HepG2 (cell line): ENCODE data around the gene SRP68.

Experiments used
- ASH2L ChIP-seq: fragments of 300-600, 200-600 bp; sonication (generic); IDR thresholded peaks from 2 replicates; pipeline ENCODE4 v1.7.0; 2017; ENCODE audit warnings: low read depth, mild to moderate bottlenecking, moderate library complexity, mixed read lengths, low read length; ENCODE audit not compliant: insufficient read length
- PHF8 ChIP-seq: sonication (generic); formaldehyde crosslinking; IDR thresholded peaks from 2 replicates; pipeline ENCODE4 v1.5.0; 2020; ENCODE audit warnings: missing genetic modification reagents
- RFX5 ChIP-seq: IDR thresholded peaks from 2 replicates; pipeline ENCODE4 v1.6.1; 2011; ENCODE audit warnings: low read depth, low read length, improper control_type of control experiment
- SIX4 ChIP-seq: sonication (generic); formaldehyde crosslinking; IDR thresholded peaks from 2 replicates; pipeline ENCODE4 v1.4.0; 2020; ENCODE audit warnings: missing genetic modification reagents
- TAF1 ChIP-seq: sonication (generic); formaldehyde crosslinking; IDR thresholded peaks from 2 replicates; pipeline ENCODE4 v1.4.0; 2020; ENCODE audit warnings: missing genetic modification reagents
- YY1 ChIP-seq: IDR thresholded peaks from 2 replicates; pipeline ENCODE4 v1.6.1; 2011; ENCODE audit warnings: low read length, low read depth, moderate library complexity, mild to moderate bottlenecking; ENCODE audit not compliant: insufficient read depth, insufficient replicate concordance
- TF ChIP-seq, protein P1 (sequence below): IDR thresholded peaks from 2 replicates; pipeline ENCODE4 v1.6.1; 2018; ENCODE audit warnings: missing genetic modification reagents, mild to moderate bottlenecking, missing compliant biosample characterization
- TF ChIP-seq, protein P2 (sequence below): sonication (generic); formaldehyde crosslinking; IDR thresholded peaks from one replicate; pipeline ENCODE4 v1.5.1; 2020; ENCODE audit warnings: mild to moderate bottlenecking, missing genetic modification reagents; ENCODE audit errors: not compliant biosample characterization
- TF ChIP-seq, protein P3 (sequence below): sonication (generic); formaldehyde crosslinking; IDR thresholded peaks from 2 replicates; pipeline ENCODE4 v1.8.0; 2022; ENCODE audit warnings: missing genetic modification reagents, low read depth, mild to moderate bottlenecking, borderline replicate concordance
- TF ChIP-seq, protein P4 (sequence below), 2 experiments: IDR thresholded peaks; 2 replicates each; pipeline ENCODE4 v1.6.1; 2011 to 2012; ENCODE audit warnings: low read length in 2 of 2, borderline replicate concordance in 1 of 2, low read depth in 1 of 2, mild to moderate bottlenecking in 1 of 2, moderate library complexity in 1 of 2

DNA sequence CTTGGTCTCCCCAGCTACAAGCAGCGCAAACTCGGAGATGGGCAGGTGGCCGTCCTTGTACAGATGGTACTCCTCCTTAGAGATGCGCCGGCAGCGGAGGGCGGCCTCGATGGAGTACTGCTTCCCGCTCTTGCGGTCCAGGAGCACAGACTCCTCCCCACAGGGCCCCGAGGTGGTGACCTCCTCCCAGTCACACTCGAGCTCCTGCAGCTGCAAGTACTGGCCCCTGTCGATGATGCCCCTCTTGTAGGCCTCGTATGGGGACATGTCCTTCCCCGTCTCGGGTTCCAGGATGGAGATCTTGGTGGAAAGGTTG is 64.5 kb downstream of the SRP68 start:
- TF ChIP-seq YY1 = no peak
- no peak for TF ChIP-seq ASH2L
- no peak for TF ChIP-seq RFX5
- TF ChIP-seq PHF8 (CRISPR knock-in tag) = no peak
- no peak for TF ChIP-seq SIX4 (CRISPR knock-in tag)
- TF ChIP-seq, protein P1, sequence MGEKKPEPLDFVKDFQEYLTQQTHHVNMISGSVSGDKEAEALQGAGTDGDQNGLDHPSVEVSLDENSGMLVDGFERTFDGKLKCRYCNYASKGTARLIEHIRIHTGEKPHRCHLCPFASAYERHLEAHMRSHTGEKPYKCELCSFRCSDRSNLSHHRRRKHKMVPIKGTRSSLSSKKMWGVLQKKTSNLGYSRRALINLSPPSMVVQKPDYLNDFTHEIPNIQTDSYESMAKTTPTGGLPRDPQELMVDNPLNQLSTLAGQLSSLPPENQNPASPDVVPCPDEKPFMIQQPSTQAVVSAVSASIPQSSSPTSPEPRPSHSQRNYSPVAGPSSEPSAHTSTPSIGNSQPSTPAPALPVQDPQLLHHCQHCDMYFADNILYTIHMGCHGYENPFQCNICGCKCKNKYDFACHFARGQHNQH (CRISPR knock-in tag) = no peak
- TF ChIP-seq TAF1 (CRISPR knock-in tag) = no peak
- TF ChIP-seq, protein P2, sequence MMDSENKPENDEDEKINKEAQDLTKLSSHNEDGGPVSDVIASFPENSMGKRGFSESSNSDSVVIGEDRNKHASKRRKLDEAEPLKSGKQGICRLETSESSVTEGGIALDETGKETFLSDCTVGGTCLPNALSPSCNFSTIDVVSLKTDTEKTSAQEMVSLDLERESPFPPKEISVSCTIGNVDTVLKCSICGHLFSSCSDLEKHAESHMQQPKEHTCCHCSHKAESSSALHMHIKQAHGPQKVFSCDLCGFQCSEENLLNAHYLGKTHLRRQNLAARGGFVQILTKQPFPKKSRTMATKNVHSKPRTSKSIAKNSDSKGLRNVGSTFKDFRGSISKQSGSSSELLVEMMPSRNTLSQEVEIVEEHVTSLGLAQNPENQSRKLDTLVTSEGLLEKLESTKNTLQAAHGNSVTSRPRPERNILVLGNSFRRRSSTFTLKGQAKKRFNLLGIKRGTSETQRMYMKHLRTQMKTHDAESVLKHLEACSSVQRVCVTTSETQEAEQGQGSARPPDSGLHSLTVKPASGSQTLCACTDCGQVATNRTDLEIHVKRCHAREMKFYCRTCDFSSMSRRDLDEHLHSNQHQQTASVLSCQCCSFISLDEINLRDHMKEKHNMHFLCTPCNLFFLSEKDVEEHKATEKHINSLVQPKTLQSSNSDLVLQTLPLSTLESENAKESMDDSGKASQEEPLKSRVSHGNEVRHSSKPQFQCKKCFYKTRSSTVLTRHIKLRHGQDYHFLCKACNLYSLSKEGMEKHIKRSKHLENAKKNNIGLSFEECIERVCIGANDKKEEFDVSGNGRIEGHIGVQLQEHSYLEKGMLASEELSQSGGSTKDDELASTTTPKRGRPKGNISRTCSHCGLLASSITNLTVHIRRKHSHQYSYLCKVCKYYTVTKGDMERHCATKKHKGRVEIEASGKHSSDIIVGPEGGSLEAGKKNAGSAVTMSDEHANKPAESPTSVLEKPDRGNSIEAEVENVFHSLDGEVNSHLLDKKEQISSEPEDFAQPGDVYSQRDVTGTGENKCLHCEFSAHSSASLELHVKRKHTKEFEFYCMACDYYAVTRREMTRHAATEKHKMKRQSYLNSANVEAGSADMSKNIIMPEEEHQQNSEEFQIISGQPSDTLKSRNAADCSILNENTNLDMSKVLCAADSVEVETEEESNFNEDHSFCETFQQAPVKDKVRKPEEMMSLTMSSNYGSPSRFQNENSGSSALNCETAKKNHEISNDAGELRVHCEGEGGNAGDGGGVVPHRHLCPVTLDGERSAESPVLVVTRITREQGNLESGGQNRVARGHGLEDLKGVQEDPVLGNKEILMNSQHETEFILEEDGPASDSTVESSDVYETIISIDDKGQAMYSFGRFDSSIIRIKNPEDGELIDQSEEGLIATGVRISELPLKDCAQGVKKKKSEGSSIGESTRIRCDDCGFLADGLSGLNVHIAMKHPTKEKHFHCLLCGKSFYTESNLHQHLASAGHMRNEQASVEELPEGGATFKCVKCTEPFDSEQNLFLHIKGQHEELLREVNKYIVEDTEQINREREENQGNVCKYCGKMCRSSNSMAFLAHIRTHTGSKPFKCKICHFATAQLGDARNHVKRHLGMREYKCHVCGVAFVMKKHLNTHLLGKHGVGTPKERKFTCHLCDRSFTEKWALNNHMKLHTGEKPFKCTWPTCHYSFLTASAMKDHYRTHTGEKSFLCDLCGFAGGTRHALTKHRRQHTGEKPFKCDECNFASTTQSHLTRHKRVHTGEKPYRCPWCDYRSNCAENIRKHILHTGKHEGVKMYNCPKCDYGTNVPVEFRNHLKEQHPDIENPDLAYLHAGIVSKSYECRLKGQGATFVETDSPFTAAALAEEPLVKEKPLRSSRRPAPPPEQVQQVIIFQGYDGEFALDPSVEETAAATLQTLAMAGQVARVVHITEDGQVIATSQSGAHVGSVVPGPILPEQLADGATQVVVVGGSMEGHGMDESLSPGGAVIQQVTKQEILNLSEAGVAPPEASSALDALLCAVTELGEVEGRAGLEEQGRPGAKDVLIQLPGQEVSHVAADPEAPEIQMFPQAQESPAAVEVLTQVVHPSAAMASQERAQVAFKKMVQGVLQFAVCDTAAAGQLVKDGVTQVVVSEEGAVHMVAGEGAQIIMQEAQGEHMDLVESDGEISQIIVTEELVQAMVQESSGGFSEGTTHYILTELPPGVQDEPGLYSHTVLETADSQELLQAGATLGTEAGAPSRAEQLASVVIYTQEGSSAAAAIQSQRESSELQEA (CRISPR knock-in tag) = no peak
- TF ChIP-seq, protein P3, sequence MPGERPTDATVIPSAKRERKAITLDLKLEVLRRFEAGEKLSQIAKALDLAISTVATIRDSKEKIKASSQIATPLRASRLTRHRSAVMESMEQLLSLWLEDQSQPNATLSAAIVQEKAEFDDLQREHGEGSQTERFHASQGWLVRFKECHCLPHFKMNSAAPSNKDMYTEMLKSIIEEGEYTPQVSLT (CRISPR knock-in tag) = no peak
- TF ChIP-seq, protein P4, sequence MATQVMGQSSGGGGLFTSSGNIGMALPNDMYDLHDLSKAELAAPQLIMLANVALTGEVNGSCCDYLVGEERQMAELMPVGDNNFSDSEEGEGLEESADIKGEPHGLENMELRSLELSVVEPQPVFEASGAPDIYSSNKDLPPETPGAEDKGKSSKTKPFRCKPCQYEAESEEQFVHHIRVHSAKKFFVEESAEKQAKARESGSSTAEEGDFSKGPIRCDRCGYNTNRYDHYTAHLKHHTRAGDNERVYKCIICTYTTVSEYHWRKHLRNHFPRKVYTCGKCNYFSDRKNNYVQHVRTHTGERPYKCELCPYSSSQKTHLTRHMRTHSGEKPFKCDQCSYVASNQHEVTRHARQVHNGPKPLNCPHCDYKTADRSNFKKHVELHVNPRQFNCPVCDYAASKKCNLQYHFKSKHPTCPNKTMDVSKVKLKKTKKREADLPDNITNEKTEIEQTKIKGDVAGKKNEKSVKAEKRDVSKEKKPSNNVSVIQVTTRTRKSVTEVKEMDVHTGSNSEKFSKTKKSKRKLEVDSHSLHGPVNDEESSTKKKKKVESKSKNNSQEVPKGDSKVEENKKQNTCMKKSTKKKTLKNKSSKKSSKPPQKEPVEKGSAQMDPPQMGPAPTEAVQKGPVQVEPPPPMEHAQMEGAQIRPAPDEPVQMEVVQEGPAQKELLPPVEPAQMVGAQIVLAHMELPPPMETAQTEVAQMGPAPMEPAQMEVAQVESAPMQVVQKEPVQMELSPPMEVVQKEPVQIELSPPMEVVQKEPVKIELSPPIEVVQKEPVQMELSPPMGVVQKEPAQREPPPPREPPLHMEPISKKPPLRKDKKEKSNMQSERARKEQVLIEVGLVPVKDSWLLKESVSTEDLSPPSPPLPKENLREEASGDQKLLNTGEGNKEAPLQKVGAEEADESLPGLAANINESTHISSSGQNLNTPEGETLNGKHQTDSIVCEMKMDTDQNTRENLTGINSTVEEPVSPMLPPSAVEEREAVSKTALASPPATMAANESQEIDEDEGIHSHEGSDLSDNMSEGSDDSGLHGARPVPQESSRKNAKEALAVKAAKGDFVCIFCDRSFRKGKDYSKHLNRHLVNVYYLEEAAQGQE (IDR thresholded peaks at IDR 0.05; ENCODE audit: borderline replicate concordance in 1 of 2, low read depth in 1 of 2, low read length in 2 of 2) = no peak
